ENCODE results near the gene PNMA6A.

The PNMA6A gene

GRCh38 chrX:153055871-153056749 lies 16.1 kb upstream of the PNMA6A start, which contains the start of gene PNMA3:
Gene PNMA3 (plus strand): TSS chrX:153056470. CDS start chrX:153057056, 586 bp downstream.
- no peak within 1 kb of the TSS for H3K27ac ChIP-seq

GRCh38 chrX:153057281-153057680 lies 15.0 kb upstream of the PNMA6A start:
- TF ChIP-seq ZFX (IDR thresholded peaks at IDR 0.05; ENCODE audit: borderline replicate concordance), result no peak
- TF ChIP-seq CTCF (IDR thresholded peaks at IDR 0.05), result no peak
- H3K27ac ChIP-seq, result no peak overlapping the region

More at GRCh38 chrX:153055871-153056749, 16.1 kb upstream of the PNMA6A start, which contains the start of gene PNMA3:
- TF ChIP-seq CTCF (IDR thresholded peaks at IDR 0.05), result no peak
- TF ChIP-seq ZFX (IDR thresholded peaks at IDR 0.05; ENCODE audit: borderline replicate concordance), result no peak

GRCh38 chrX:153059191-153060094 lies 12.8 kb upstream of the PNMA6A start:
- no peak overlapping the region for H3K27ac ChIP-seq
- TF ChIP-seq CTCF (IDR thresholded peaks at IDR 0.05) (no peak), ZFX (IDR thresholded peaks at IDR 0.05; ENCODE audit: borderline replicate concordance) (no peak)

GRCh38 chrX:153060095-153060445 lies 12.2 kb upstream of the PNMA6A start:
- H3K27ac ChIP-seq, result no peak overlapping the region
- TF ChIP-seq ZFX (IDR thresholded peaks at IDR 0.05; ENCODE audit: borderline replicate concordance), result no peak
- TF ChIP-seq CTCF (IDR thresholded peaks at IDR 0.05), result no peak

- H3K27ac ChIP-seq, result no peak overlapping the region
Observed at GRCh38 chrX:153061732-153062131, 10.5 kb upstream of the PNMA6A start.

GRCh38 chrX:153063315-153063714 lies 8.9 kb upstream of the PNMA6A start:
- no peak for TF ChIP-seq ZFX (IDR thresholded peaks at IDR 0.05; ENCODE audit: borderline replicate concordance)
- H3K27ac ChIP-seq, result no peak overlapping the region

More at GRCh38 chrX:153061732-153062131, 10.5 kb upstream of the PNMA6A start:
- TF ChIP-seq ZFX (IDR thresholded peaks at IDR 0.05; ENCODE audit: borderline replicate concordance), result no peak
- TF ChIP-seq CTCF (IDR thresholded peaks at IDR 0.05), result no peak

- TF ChIP-seq CTCF (IDR thresholded peaks at IDR 0.05) (no peak), ZFX (IDR thresholded peaks at IDR 0.05; ENCODE audit: borderline replicate concordance) (no peak)
- no peak overlapping the region for H3K27ac ChIP-seq
Observed at GRCh38 chrX:153064061-153064460, 8.2 kb upstream of the PNMA6A start.
